GM21360 (cell line): ENCODE measurements around the gene PHYKPL.
A peak's percentile ranks its signal among the peaks of the same experiment; 100 is the strongest.
"Not testable (repeated sequence)": the region's sequence is repeated elsewhere in the genome, so short reads cannot be mapped to it uniquely, and the experiment has no call there.

Experiments used
- ATAC-seq: cut with Tn5 transposase; IDR thresholded peaks from one replicate; pipeline ENCODE4 v1.9.1; 2021; ENCODE audit warnings: mild to moderate bottlenecking, moderate library complexity; ENCODE audit not compliant: unreplicated experiment

The PHYKPL gene

DNA sequence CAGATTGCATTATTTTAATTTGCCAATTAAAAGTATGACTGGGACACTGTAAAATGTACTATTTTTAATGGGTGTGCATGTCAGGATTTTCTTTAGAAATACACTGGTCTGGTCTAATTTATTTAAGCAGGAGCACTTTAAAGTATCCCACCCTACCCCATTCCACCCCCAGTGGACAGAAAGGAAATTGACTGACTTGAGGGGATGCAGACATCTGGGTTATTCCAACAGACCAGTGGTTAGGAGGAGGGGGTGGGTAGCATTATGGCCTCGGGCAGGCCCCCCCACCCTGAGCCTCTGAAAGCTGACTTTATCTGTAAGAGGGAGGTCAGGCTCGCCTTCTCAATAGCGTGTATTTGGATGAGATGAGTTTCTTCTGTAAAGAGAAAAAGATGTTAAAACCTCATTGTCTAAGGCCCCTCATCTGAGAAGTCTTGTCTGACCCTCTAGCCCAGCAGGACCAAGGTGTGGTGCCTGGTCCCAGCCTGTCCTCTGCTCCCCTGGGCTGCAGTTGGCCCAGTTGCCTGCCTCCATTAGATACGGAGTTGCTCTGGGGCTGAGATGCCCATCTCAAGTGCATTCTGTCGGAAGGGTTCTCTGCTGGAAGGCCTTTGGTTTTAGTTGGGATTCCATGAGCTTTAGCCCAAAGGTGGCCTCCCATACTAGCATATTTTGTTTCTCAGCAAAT is 23.9 kb downstream of the PHYKPL start:
- ATAC-seq: no peak

DNA sequence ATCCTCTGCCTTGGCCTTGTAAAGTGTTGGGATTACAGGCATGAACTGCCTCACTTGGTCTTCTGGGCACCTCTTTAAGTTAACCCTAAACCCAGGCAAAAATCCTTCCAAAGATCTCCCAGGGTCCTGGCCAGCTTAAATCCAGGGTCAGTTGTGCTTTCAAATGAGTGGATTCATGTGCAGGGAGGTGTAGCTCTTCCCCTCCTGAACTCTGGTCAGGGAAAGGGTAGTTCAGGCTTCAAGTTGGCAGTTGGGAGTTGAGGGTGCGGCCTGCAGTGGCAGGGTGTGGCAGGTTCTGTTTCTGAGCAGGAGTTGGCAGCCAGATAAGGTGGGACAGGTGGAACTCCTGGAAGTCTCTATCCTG is 24.7 kb downstream of the PHYKPL start:
- ATAC-seq: no peak

DNA sequence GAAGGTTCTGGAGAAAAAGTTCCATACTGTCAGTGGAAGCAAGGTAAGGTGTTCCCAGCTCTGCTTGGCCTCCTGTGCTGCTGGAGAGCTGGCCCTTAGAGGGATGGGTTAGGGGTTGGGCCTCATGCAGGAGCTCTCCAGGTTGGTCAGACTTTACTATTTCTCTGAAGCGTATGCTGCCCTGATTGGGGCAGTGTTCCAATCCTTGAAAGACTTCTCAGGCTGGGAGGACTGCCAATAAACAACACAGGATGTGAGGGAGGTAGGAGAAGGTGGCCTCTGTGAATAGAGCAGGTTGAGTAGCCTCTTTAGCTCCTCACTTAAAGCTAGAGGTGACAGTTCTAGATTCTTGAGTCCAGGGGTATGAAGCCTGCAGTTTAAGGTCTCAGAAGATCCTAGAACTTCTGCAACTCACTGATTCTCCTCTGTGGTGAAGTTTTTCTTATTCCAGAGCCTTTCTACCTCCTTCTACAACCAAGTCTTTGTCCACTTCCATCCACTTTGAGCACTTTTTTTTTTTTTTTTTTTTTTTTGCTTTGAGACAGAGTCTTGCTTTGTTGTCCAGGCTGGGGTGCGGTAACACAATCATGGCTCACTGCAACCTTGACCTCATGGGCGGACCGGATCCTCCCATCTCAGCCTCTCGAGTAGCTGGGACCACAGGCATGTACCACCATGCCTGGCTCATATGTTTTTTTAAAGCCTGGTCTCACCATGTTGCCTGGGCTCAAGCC is 25.3 kb downstream of the PHYKPL start:
- no peak for ATAC-seq

DNA sequence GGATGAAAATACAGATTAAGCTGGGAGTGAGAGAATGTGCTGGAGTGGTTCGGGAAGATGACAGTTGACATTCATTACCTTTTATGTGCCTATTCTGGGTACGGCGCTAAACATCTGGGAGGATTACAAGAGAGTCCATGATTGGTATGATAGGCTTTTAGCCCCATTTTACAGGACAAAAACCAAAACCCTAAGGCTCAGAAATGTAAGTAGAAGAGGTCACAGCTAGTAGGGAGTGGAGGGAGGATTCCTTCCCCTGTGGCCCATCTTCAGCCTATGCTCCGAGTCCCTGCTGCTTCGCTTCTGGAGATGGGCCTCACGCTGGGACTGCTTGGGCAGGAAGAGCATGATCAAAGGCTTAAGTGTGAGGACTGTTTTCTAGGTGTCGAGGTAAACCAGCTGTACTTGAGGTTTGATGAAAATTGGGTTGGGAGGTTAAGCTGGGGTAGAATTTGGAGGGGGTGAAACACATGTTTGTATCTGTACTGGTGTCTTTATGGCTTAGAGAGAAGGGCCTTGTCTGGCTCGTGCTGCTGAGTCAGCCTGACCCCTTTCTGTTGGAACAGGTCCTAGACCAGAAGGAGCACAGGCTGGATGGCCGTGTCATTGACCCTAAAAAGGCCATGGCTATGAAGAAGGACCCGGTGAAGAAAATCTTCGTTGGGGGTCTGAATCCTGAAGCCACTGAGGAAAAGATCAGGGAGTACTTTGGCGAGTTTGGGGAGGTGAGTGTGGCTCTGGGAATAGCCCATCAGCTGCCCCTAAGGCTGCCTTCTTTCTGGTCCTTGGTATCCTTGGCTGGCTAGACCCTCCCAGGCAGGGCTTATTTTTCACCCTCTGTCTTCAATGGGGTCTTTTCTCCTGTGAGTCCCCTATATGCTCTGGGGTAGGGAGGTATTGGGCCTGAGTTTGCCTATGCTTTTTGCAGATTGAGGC is 26.2 kb downstream of the PHYKPL start:
- ATAC-seq: no peak

DNA sequence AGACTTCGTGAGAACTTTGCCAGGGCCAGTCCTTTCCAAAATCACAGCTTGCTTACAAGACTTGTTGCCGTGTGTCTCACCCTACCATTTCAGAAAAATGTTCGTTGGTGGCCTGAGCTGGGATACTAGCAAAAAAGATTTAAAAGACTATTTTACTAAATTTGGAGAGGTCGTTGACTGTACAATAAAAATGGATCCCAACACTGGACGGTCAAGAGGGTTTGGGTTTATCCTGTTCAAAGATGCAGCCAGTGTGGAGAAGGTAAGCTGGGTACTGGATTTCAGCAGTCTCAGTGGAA is 26.9 kb downstream of the PHYKPL start:
- no peak for ATAC-seq

DNA sequence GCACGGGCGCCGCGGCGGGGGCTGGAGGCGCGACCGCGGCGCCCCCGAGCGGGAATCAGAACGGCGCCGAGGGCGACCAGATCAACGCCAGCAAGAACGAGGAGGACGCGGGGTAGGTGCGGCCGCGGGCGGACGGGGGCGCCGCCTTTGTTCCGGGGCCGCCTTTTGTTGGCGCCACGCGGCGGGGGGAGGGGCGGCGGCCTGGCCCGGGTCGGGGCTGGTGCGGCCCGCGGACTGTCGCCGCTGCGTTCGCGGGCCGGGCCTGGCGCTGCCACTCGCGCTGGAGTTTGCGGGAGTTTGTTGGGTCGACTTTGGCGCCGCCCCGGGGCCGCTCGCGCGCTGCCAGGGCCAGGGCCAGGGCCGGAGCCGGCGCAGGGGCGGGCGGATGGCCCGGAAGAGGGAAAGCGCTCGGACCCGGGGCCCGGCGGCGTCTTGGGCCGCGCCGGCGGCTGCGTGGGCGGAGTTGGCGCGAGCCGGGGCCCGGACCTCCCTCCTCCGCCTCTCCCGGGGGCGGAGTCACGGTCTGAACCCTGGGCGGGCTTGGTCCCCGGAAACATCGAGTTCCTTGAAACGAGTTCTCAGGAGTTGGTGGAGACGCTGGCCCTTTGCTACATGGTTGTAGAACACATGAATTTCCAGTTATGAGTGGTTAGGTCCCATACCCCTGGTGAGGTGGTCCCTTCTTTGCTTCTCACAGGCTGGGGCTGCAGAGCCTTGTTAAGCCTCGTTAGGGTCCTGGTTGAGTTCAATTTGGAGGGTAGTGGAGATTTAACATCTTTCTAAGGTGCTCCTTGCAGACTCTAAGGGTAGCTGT is 27.5 kb downstream of the PHYKPL start:
- ATAC-seq: peak; percentile 47

DNA sequence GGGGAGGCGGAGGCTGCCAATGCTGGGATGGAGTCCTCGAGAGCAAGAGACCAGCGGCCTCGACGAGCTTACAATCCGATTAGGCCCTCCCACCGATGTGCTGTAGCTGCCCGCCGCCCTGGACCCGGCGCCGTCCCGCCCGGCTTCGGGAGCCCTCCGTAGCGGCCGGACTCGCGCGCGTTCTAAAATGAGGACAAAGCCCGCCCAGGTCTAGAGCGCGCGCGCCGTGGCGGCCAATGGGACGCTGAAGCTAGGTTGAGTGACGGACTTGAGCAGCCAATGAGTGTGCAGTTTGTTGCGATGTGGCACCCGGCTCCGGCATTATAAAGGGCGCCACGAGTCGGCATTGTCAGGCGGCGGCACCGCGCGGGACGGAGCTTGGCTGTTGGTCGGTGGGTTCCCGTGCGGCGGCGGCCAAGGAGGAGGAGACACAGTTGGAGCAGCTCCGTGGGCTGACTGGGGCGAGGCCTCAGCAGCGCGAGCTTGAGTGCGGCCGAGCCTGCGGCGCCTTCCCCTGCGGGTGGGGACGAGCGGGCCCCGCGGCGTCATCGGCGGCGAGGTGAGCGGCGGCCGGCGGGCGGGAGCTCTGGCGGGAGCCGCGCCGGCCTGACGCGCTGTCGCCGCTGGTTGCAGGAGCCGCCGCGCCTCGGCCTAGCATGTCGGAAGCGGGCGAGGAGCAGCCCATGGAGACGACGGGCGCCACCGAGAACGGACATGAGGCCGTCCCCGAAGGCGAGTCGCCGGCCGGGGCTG is 28.2 kb downstream of the PHYKPL start, which contains the start of gene HNRNPAB:
TSS of gene HNRNPAB (plus strand) at position 352 of the 753 bp plus-strand sequence. CDS start at position 657, 305 bp downstream.
- peak; percentile 80 for ATAC-seq

DNA sequence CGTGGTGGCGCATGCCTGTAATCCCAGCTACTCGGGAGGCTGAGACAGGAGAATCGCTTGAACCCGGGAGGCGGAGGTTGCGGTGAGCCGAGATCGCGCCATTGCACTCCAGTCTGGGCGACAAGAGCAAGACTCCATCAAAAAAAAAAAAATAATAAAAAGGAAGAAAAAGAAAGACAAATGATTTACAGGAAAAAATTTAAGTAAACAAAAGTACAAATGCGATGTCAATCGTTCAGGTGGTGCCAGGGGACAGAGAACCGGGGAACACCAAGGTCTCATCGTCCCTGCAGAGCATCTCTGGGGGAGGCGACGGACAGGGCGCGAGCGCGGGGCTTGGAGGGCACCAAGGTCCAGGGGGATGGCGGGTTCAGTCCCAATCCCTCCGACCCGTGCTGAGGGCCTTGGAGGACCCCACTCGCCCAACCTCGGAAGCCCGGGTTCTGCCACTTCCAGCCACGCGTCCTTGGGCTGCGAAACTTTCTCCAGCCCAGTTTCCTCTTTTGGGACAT is 28.9 kb downstream of the PHYKPL start:
- peak; percentile 2 for ATAC-seq

DNA sequence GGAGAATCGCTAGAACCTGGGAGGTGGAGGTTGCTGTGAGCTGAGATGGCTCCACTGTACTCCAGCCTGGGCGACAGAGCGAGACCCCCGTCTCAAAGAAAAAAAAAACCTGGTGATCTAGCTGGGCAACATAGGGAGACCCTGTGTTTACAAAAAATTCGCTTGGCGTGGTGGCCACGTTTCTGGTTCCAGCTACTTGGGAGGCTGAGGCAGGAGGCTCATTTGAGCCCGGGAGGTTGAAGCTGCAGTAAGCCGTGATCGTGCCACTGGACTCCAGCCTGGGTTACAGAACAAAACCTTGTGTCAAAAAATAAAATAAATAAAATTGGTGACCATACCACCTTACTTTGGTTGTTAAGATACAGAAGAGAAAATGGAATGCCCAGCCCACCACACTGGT is 30.1 kb downstream of the PHYKPL start:
- ATAC-seq: no peak

DNA sequence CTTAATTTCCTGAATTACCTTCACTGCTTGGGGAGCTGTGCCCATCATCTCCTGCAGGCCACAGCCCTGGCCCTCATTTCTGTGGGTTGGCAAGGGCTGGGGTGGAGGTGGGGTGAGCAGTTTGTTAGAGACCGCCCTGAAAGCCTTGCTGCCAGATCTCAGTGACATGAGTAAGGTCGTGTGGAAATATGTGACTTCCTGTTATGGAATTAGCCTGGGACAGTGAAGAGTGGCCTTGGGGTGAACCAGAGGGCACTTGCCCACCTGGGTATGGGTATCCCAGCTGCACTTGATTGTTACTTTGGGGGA is 30.7 kb downstream of the PHYKPL start:
- no peak for ATAC-seq

DNA sequence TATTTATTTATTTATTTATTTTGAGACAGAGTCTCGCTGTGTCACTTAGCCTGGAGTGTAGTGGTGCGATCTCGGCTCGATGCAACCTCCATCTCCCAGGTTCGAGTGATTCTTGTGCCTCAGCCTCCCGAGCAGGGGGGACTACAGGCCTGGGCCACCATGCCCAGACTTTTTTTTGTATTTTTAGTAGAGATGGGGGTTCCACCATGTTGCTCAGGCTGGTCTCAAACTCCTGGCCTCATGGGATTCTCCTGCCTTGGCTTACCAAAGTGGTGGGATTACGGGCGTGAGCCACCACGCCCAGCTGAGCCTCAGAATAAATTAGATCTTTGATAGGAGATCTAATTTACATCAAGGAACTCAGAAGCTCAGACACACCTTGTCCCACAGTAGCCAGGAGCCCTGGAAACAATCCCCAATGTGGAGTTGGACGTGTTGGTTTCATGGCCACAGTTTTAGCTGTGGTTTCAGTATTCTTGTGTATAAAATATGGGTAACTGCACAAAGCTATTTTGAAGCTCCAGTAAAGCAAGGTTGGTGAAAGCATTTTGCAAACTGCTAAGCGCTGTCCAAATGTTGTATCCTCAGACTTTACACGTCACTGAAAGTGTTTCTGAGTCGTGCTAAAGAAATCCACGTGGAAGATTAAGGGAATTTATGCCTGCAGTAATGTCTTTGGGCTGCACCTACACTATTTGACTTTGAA is 31.2 kb downstream of the PHYKPL start:
- no peak for ATAC-seq

DNA sequence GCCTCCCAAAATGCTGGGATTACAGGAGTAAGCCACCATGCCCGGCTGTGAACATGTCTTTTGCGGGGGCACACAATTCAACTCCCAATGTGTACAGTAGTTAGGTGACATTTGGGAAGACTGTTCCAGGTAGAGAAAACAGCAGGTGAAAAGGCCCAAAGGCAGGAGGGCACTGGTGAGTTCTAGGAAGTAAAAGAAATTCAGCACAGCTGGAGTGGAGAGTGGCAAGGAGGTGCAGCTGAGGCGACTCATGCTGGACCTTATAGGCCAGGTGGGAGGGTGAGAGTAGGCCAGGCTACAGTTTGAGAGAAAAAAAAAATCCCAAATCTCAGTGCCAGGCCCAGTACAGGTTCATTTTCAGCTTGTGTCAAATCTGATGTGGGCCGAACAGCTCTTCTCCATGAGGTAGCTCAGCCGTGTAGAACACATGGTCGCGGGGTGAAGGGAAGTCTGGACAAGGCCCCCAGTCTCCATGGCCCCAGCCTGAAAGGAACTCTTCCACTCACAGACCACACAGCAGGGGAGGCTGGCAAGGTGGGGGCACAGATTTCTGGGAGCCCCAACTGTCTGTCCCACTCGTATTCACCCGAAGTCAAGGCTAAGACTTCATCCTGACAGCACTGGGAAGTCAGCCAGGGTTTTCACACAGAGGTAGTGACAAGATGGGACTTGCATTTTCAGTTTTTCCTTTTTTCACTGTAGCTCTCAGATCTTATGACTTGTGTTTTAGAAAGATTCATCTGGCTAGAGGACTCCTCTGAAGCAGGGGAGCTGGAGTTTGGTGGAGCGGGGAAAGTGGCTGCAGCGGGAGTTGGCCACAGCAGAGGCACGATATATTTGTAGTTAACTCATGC is 32.8 kb downstream of the PHYKPL start:
- ATAC-seq: no peak

DNA sequence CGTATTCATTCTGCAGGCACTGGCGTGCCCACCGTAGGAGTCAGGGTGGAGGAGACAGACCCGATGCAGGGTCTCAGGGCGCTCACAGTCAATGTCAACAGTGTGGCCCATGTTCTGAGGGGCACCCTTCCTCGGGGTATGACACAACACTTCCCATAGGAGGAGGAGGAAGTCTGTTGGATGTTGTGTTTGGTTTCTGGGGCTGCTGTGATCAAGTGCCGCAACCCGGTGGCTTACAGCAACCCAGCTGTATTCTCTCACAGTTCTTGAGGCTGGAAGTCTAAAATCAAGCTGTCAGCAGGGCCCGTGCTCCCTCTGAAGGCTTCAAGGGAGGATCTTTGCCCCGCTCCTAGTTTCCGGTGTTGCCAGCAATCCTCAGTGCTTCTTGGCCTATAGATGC is 33.9 kb downstream of the PHYKPL start:
- ATAC-seq: no peak

DNA sequence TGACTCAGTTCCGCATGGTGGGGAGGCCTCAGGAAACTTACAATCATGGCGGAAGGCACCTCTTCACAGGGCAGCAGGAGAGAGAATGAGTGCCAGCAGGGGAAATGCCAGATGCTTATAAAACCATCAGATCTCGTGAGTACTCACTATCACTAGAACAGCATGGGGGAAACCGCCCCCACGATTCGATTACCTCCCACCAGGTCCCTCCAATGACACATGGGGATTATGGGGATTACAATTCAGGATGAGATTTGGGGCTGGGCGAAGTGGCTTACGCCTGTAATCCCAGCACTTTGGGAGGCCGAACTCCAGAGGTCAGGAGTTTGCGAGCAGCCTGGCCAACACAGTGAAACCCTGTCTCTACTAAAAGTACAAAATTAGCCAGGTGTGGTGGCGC is 34.5 kb downstream of the PHYKPL start:
- not testable (repeated sequence) for ATAC-seq

DNA sequence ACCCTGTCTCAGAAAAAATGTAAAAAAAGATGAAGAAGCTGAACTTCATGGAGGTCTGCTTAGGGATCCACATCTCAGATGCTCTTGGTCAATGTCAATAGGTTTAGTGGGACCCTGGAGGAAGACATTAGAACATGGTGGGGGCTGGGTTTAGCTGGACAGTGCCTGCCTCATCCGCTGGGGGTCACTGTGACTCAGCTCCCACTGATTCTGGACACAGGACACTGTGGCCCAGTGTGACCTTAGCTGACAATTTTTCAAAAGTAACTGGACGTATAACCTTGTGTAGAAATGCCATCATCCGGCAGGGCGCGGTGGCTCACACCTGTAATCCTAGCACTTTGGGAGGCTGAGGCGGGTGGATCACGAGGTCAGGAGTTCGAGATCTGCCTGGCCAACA is 35.6 kb downstream of the PHYKPL start:
- ATAC-seq: no peak

DNA sequence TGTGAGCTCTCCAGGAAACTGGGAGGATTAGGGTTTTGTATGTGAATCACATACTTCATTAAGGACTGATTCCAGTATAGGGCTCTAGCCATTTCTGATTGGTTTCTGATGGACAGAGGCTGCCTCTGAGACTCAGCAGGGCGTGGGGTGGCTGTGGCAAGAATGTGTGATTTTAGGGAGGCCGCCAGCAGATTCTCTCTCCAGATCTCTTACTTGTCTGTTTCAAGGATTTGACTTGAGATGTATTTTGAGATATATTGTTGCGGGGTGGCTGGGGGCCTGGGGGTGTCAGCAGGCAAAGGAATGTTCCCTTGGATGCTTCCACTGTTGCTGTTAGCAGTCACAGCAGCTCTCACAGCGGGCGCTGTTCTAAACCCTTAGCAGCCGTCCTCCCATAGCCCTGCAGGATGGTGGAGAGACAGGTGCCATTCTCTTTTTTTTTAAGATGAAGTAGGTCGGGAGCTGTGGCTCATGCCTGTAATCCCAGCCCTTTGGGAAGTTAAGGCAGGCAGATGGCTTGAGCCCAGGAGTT is 36.3 kb downstream of the PHYKPL start:
- ATAC-seq: no peak

DNA sequence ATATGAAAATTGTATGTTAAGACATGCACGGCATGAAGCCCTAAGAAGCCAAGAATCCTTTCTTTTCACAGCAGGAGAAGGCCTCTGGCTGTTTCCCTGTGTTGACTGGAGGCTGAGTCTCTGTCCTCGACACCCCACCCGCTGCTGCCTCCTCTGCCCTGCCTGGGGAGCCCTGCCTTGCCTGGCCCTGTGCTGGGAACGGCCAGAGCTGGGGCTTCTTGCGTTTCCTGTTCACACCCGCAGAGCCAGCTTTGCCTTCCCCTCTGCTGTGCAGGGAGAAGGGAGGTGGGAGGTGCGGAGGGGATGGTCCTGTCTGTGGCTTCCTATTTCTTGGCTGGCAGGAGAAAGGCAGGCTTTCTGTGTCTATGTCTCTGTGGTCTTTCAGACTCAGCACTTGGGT is 38.6 kb downstream of the PHYKPL start:
- no peak for ATAC-seq

DNA sequence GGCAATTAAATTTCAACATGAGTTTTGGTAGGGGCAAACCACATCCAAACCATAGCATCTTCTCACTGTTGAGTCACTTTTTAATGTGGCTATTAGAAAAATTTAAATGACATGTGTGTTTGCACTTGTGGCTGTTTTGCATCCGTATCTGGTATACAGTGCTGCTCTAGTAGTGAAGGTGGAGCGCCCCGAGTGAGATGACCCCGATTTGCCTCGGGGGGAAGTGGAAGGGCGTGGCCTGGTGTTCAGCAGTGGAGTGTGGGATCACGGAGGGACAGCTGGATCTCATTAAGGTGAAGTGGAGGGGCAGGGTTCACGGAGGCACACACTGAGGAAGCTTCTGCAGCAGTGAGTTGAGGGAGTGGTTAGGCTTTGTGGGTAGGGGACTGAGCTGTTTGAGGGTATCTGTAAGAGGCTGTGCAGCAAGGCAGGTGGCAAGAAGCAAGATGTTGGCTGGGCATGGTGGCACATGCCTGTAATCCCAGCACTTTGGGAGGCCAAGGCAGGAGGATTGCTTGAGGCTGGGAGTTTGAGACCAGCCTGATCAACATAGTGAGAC is 39.3 kb downstream of the PHYKPL start:
- ATAC-seq: no peak
